BLaER1 treated with 17β-estradiol and CSF1 and Interleukin-3, amounts not matched to agents 10 nM and 100 nM (cell line): ENCODE results near the gene ELP5.
A peak's percentile ranks its signal among the peaks of the same experiment; 100 is the strongest.

Experiments
- H3K27ac ChIP-seq, 11 experiments: shearing (Covaris generic); formaldehyde crosslinking; 2 replicates each; pipeline ENCODE4 v1.8.1; 2022
- H3K27me3 ChIP-seq, 11 experiments: shearing (Covaris generic); formaldehyde crosslinking; 2 replicates each; pipeline ENCODE4 v1.8.1; 2022
- H3K36me3 ChIP-seq, 11 experiments: shearing (Covaris generic); formaldehyde crosslinking; 2 replicates each; pipeline ENCODE4 v1.8.1; 2022
- H3K4me1 ChIP-seq, 10 experiments: shearing (Covaris generic); formaldehyde crosslinking; 2 replicates each; pipeline ENCODE4 v1.8.1; 2022
- H3K4me2 ChIP-seq, 11 experiments: shearing (Covaris generic); formaldehyde crosslinking; 2 replicates each; pipeline ENCODE4 v1.8.1; 2022
- H3K4me3 ChIP-seq, 10 experiments: shearing (Covaris generic); formaldehyde crosslinking; 2 replicates each; pipeline ENCODE4 v1.8.1; 2022
- H3K9ac ChIP-seq, 11 experiments: shearing (Covaris generic); formaldehyde crosslinking; 2 replicates each; pipeline ENCODE4 v1.8.1; 2022
- H3K9me3 ChIP-seq, 11 experiments: shearing (Covaris generic); formaldehyde crosslinking; replicated peaks in 1 of 11; 2 replicates each; pipeline ENCODE4 v1.8.1; 2022
- H4K20me1 ChIP-seq, 11 experiments: shearing (Covaris generic); formaldehyde crosslinking; 2 replicates each; pipeline ENCODE4 v1.8.1; 2022
- Cebpa-rat ChIP-seq, 11 experiments: shearing (Covaris generic); IDR thresholded peaks; 2 replicates each; pipeline ENCODE4 v1.8.1; 2022

Gene ELP5

GRCh38 chr17:7236808-7237207, 15.2 kb upstream of the ELP5 start:
- peaks cover 27 to 45% (median 38%) of the 10 kb centered on the region in 11 experiments for H3K36me3 ChIP-seq
- no peaks in the 10 kb centered on the region for H3K9me3 ChIP-seq
- peaks cover 18 to 49% (median 34%) of the 10 kb centered on the region in 11 experiments; a peak in 20 of 22 replicates for H4K20me1 ChIP-seq
- H3K27me3 ChIP-seq = no peaks in the 10 kb centered on the region
- peak overlapping the region; percentile 95 to 98 (median 97); a peak in 20 of 22 replicates for H3K9ac ChIP-seq
- peak overlapping the region in 8 of 11 experiments; percentile 21 to 97 (median 93); a peak in 11 of 22 replicates for H3K27ac ChIP-seq
- H3K4me2 ChIP-seq = peak overlapping the region; percentile 71 to 99 (median 93)
- TF ChIP-seq Cebpa-rat (IDR thresholded peaks at IDR 0.05) = no peak
- peaks cover 47 to 69% (median 67%) of the 10 kb centered on the region in 10 experiments for H3K4me1 ChIP-seq
- peak overlapping the region; percentile 88 to 97 (median 96); a peak in 18 of 20 replicates for H3K4me3 ChIP-seq

GRCh38 chr17:7237266-7237760, 14.7 kb upstream of the ELP5 start:
- Histone ChIP-seq H3K36me3 (peaks cover 27 to 45% (median 38%) of the 10 kb centered on the region in 11 experiments), H3K27me3 (no peaks in the 10 kb centered on the region), H4K20me1 (peaks cover 18 to 44% (median 30%) of the 10 kb centered on the region in 11 experiments; a peak in 20 of 22 replicates), H3K9ac (peak overlapping the region; percentile 95 to 98 (median 97)), H3K4me3 (peak overlapping the region; percentile 88 to 97 (median 96)), H3K4me2 (peak overlapping the region; percentile 71 to 99 (median 93)), H3K27ac (peak overlapping the region; percentile 75 to 97 (median 93); a peak in 21 of 22 replicates), H3K9me3 (no peaks in the 10 kb centered on the region), H3K4me1 (peaks cover 42 to 64% (median 62%) of the 10 kb centered on the region in 10 experiments)
- no peak for TF ChIP-seq Cebpa-rat (IDR thresholded peaks at IDR 0.05)

- Histone ChIP-seq H3K36me3 (peaks cover 27 to 45% (median 38%) of the 10 kb centered on the region in 11 experiments), H3K27ac (peak overlapping the region; percentile 75 to 97 (median 93); a peak in 21 of 22 replicates), H4K20me1 (peaks cover 18 to 38% (median 28%) of the 10 kb centered on the region in 11 experiments; a peak in 20 of 22 replicates), H3K4me3 (peak overlapping the region; percentile 88 to 97 (median 96)), H3K4me2 (peak overlapping the region; percentile 71 to 99 (median 93)), H3K9me3 (no peaks in the 10 kb centered on the region), H3K9ac (peak overlapping the region; percentile 95 to 98 (median 97)), H3K27me3 (no peaks in the 10 kb centered on the region), H3K4me1 (peaks cover 36 to 58% (median 56%) of the 10 kb centered on the region in 10 experiments)
- TF ChIP-seq Cebpa-rat (IDR thresholded peaks at IDR 0.05) = no peak
Observed at GRCh38 chr17:7237761-7238419, 14.1 kb upstream of the ELP5 start.

DNA sequence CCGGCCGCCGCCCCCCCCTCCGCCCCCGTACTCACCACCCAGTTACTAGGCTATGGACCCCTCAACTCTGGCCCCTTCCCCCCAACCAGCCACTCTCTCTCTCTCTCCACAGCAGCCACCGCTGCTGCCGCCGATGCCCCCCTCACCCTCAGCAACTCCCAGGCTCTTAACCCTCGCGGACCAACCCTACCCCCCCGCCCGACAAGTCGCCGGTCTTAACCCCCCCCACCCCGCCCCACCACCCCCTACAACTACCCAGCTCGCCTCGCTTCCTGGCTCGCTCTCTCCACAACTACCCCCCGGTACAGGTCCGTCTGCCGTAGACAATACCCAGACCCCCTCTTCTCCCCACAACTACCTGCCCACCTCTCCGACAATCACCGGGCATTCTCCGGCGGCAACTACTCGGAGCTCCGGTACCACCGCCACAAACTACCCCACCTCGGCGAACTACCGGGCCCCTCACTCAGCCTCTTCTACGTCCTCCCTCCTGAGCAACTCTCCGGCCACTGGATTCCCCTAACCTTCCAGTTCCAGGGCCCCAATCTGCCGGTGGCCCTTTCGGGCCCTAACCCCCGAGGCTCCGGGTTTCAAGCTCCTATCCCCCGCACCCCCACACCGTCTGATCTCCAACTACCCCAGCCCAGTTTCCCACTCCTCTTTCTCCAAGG, 13.5 kb upstream of the ELP5 start:
- Histone ChIP-seq H3K36me3 (peaks cover 27 to 47% (median 42%) of the 10 kb centered on the region in 11 experiments), H3K27ac (peak overlapping the region; percentile 86 to 97 (median 93))

GRCh38 chr17:7239091-7240027, 12.7 kb upstream of the ELP5 start, which contains the start of gene PHF23:
Gene PHF23, minus strand, starts transcription at chr17:7239457. Its CDS starts 178 bp downstream, at chr17:7239279.
- no peaks in the 10 kb centered on the region for H3K27me3 ChIP-seq
- H4K20me1 ChIP-seq = peaks cover 16 to 35% (median 28%) of the 10 kb centered on the region in 11 experiments; a peak in 20 of 22 replicates
- peaks cover 34 to 55% (median 50%) of the 10 kb centered on the region in 11 experiments for H3K36me3 ChIP-seq
- no peak for TF ChIP-seq Cebpa-rat (IDR thresholded peaks at IDR 0.05)
- H3K9ac ChIP-seq = peak within 1 kb of the TSS; percentile 96 to 100 (median 97)
- H3K9me3 ChIP-seq = no peaks in the 10 kb centered on the region
- H3K4me2 ChIP-seq = peak within 1 kb of the TSS; percentile 87 to 100 (median 97)
- peaks cover 44 to 58% (median 55%) of the 10 kb centered on the region in 10 experiments for H3K4me1 ChIP-seq
- H3K4me3 ChIP-seq = peak within 1 kb of the TSS; percentile 88 to 99 (median 96)
- H3K27ac ChIP-seq = peak within 1 kb of the TSS; percentile 86 to 100 (median 96)

More for the DNA sequence above, 13.5 kb upstream of the ELP5 start:
- Histone ChIP-seq H3K9me3 (no peaks in the 10 kb centered on the region), H3K4me3 (peak overlapping the region; percentile 88 to 97 (median 96)), H3K4me1 (peaks cover 36 to 57% (median 55%) of the 10 kb centered on the region in 10 experiments), H3K4me2 (peak overlapping the region in 10 of 11 experiments; percentile 20 to 55 (median 48); a peak in 18 of 22 replicates), H3K9ac (peak overlapping the region; percentile 95 to 98 (median 97)), H3K27me3 (no peaks in the 10 kb centered on the region), H4K20me1 (peaks cover 16 to 35% (median 28%) of the 10 kb centered on the region in 11 experiments; a peak in 20 of 22 replicates)
- no peak for TF ChIP-seq Cebpa-rat (IDR thresholded peaks at IDR 0.05)

- Histone ChIP-seq H3K9me3 (no peaks in the 10 kb centered on the region), H3K4me2 (peak overlapping the region; percentile 87 to 100 (median 97)), H3K27me3 (no peaks in the 10 kb centered on the region), H3K36me3 (peaks cover 37 to 58% (median 52%) of the 10 kb centered on the region in 11 experiments), H3K4me1 (peaks cover 35 to 49% (median 47%) of the 10 kb centered on the region in 10 experiments), H3K27ac (peak overlapping the region; percentile 85 to 100 (median 96); a peak in 21 of 22 replicates), H4K20me1 (peaks cover 12 to 31% (median 23%) of the 10 kb centered on the region in 11 experiments; a peak in 20 of 22 replicates), H3K9ac (peak overlapping the region; percentile 91 to 100 (median 96)), H3K4me3 (peak overlapping the region; percentile 86 to 99 (median 90))
- TF ChIP-seq Cebpa-rat (IDR thresholded peaks at IDR 0.05) = no peak
Observed at GRCh38 chr17:7240375-7240774, 11.6 kb upstream of the ELP5 start.

DNA sequence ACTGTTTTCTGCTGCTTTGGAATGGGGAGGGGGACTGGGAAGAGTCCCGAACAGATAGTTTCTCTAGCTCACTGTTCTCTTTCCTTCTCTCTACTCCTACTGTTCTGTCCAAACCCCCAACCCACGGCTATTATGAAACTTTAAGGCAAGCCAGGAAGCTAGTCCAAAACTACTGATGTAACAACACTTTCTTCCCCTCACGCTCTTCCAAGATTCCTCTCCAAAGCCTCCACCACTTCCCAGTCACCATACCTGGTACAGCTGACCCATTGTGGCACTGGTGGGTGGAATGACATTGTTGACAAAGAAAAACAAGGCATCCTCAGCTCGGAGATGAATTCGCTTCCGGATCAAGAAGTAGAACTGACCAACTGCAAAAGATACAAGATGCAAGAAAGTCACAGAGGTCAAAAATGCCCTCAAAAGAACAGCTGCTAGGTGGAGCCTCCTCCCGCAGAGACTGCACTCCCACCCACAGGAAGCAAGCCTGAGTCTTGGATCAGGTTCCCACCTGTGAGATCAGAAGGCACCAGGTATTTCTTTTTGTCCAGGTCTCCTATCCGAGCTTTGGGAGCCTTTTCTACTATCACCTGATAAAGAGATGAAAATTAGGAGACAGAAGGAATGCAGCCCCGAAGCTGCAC, 10.8 kb upstream of the ELP5 start:
- Histone ChIP-seq H3K27ac (peak overlapping the region; percentile 85 to 100 (median 96)), H3K9me3 (no peaks in the 10 kb centered on the region), H4K20me1 (peaks cover 12 to 28% (median 18%) of the 10 kb centered on the region in 11 experiments; a peak in 20 of 22 replicates), H3K9ac (peak overlapping the region; percentile 91 to 100 (median 96)), H3K4me2 (peak overlapping the region; percentile 87 to 100 (median 97)), H3K36me3 (peaks cover 37 to 58% (median 52%) of the 10 kb centered on the region in 11 experiments), H3K27me3 (no peaks in the 10 kb centered on the region), H3K4me3 (peak overlapping the region; percentile 86 to 99 (median 90)), H3K4me1 (peaks cover 27 to 40% (median 38%) of the 10 kb centered on the region in 10 experiments)
- TF ChIP-seq Cebpa-rat (IDR thresholded peaks at IDR 0.05) = no peak
